H4 (cell line): ENCODE measurements around the gene ERRFI1. TPM values are rescaled to one million over a fixed set of nuclear protein-coding genes. Genes with fewer than 3 reads are reported as not detected.
"Not testable (repeated sequence)": the region's sequence is repeated elsewhere in the genome, so short reads cannot be mapped to it uniquely, and the experiment has no call there.

Experiments used
- DNase-seq: peaks from one replicate; pipeline ENCODE4 v3.0.0-alpha.2; 2015; ENCODE audit warnings: low spot score
- total RNA-seq: library from RNA; depleted of rRNA; stranded (reverse); fragments of >200 nt; shearing (Covaris generic); gene quantifications from 2 replicates; pipeline ENCODE4 v1.2.3, GENCODE V29; 2014; rRNA removed

ERRFI1 gene
- total RNA-seq, 1 experiment from 2014 or later: 78.3 TPM

DNA sequence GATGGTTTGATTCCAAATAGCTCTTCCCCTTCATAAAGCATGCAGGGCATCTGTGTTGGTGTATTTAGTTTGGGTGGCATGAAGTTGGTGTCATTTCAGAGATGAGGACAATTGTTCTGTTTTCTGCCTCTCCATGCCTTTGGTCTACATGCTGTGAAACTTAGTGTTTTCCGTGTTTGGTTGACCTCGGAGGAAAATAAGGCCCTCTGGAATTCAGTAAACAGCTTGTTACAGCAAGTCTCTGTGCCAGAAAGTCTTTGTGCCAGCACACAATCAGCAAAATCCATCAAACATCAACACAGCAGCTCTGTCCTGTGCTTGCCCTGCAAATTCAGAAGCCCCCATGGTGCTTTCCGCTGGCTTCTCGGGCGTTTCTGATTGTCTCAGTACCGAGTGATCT, 55.1 kb downstream of the ERRFI1 start:
- DNase-seq: no peak

DNA sequence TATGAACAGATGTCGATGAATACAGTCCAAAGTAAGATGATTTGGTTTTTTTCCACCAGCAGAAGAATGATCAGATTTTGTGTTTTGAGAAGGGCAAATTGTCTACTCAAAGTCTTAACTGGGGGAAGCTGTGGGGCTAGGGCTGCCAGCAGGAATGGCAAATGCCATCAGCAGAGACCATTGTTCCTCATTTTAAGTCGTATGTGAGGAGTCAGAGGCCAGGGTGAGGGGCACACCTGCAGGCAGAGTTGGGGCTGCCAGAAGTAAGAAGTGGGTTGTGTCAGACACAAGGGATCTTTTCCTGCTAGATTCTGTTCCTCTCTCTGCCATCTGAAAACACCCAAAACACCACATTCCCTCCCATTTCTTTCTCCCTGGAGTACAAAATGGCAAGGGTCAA, 55.9 kb downstream of the ERRFI1 start:
- DNase-seq: no peak

DNA sequence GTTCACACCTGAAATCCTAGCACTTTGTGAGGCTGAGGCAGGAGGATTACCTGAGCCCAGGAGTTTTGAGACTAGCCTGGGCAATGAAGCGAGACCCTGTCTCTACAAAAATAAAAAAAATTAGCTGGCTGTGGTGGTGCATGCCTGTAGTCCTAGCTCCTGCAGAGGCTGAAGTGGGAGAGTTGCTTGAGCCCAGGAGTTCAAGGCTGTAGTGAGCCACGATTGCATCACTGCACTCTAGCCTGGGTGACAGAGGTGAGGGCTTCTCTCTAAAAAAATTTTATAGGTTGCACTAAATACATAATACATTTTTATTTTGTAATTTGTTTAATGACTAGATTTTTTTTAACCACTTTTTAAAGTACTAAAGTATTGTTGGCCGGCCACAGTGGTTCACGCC, 58.5 kb downstream of the ERRFI1 start:
- DNase-seq: no peak

DNA sequence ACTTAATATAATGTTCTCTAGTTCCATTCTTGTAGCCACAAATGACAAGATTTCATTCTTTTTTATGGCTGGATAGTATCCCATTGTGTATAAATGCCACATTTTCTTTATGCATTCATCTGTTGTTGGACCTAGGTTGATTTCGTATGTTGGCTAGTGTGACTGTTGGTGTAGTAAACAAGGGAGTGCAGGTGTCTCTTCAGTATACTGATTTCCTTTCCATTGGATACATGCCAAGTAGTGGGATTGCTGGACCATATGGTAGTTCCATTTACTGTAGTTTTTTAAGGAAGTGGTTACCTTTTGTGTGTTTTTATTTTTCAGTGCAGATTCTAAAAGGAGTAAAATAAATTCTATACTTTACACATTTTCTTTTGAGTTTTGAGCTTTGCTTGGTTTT, 58.9 kb downstream of the ERRFI1 start:
- no peak for DNase-seq

DNA sequence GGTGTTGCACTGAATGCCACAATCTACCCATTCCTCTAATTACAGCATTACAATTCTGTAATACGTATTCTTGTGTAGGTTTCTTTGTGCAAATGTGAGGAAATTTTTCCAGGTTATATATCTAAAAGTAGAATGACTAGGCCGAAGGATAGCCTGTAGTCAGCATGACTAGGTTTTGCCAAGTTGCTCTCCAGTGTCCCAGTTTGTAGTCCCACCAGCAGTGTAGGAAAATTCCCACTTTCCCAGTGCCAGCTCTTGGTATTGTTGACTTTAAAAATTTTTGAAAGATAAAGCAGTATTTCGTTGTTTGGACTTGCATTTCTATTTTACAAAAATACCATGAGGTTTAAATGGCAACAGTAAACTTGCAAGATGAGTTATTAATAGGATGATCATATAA, 61.6 kb downstream of the ERRFI1 start:
- no peak for DNase-seq

DNA sequence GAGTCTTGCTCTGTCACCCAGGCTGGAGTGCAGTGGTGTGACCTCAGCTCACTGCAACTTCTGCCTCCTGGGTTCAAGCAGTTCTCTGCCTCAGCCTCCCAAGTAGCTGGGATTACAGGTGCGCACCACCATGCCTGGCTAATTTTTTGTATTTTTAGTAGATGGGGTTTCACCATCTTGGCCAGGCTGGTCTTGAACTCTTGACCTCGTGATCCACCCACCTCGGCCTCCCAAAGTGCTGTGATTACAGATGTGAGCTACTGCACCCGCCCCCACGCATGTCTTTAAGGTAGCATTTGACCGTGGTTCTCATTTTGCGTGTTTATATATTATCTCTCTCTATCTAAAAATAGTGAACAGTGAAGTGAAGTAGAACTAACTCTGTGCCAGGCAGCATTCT, 62.3 kb downstream of the ERRFI1 start:
- not testable (repeated sequence) for DNase-seq

DNA sequence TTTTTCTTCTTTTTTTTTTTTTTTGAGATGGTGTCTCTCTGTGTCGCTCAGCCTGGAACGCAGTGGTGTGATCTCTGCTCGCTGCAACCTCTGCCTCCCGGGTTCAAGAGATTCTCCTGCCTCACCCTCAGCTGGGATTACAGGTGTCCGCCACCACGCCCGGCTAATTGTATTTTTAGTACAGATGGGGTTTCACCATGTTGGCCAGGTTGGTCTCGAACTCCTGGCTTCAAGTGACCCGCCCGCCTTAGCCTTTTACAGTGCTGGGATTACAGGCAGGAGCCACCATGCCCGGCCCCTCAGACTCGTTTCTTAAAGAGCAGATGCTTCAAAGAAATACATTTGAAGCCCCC, 62.8 kb downstream of the ERRFI1 start:
- DNase-seq: not testable (repeated sequence)

DNA sequence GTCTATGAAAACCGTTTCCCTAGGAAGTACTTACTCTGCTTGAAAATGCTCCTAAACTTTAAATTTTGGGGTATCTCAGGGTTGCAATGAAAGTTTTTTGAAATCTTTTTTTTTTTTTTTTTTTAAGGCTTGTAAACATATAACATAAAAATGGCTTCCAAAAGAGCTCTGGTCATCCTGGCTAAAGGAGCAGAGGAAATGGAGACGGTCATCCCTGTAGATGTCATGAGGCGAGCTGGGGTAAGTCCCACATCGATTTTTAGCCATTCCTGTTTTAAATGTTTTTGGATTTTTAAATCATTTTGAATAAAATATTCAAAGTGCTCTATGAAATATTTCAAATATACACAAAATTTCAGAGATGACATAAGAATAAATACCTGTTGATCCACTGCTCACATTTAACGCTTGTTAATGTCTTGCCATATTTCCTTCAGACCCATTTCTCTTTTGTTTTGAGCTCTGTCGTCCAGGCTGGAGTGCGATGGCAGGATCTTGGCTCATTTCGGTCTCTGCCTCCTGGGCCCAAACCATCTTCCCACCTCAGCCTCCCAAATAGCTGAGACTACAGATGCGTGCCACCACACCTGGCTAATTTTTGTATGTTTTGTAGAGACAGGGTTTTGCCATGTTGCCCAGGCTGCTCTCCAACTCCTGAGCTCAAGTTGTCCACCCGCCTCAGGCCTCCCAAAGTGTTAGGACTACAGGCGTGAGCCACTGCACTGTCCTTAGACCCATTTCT, 63.3 kb downstream of the ERRFI1 start:
- DNase-seq: no peak

DNA sequence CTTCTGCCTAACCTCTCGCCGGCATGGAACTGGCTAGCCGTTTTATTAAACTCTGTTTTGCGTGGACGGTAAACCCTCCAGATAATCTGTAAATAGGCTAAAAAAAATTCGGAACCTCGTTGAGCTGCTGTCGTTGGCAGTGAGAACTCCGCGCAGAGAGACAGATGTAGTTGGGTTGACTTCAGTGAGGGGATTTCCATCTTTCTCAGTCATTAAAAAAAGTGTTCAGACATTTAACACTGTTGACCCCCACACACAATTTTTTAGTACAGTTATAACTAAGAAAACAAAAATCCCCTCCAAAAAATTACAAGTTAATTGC, 64.1 kb downstream of the ERRFI1 start:
- DNase-seq: no peak

Other genes with a start within 250 kb of the ERRFI1 start
- 3.1 and 5.2 TPM in 2 replicates for gene PER3, start 242.0 kb downstream of the ERRFI1 start, total RNA-seq
- not detected in 2 replicates for gene UTS2, start 173.2 kb downstream of the ERRFI1 start, total RNA-seq
- 1.2 and 2.0 TPM in 2 replicates for gene TNFRSF9, start 85.5 kb downstream of the ERRFI1 start, total RNA-seq
- gene PARK7, start 64.6 kb downstream of the ERRFI1 start, total RNA-seq: 192 and 237 TPM in 2 replicates